DMS79 (cell line): ENCODE results near the gene KRT72.
A peak's percentile ranks its signal among the peaks of the same experiment; 100 is the strongest.

Source experiments
- DNase-seq: peaks from one replicate; lab custom pipeline; 2025; lab: John Stamatoyannopoulos, UW

KRT72 gene

DNA sequence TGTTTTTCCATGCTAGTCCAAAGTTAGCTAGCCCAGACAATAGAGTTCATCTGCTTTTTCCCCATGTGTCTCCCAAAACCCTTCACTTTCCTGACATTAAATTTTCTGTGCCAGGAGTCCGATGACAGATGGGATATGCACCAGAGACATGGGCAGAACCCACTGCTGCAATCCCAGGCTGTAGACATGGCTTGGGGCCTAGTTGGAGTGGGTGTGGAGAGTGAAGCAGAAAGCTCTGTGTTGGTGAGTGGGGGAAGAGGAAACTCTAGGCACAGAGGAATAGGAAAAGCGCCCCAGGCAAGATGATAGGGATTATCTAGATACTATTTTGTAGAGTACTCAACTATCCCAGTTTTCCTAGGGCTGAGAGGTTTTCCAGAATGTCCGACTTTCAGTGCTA, 22.8 kb downstream of the KRT72 start:
- no peak for DNase-seq

DNA sequence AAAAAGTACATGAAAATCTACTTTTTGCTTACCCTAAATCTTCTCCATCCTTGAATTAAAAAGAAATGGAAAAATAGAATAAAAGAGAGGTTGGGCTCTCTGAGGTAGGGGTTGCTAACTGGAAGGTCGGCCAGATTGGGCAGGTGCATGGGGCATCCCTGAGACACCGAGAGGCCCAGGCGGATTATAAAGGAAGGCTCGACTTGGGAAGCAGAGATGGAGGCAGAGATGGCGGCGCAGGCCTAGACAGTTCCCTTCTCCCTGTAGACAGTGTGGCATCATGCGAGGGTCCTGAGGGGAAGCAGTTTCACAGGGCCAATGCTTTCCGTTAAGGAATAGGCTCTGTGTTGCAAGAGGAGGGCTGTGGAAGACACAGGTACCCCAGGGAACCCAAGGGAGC, 23.9 kb downstream of the KRT72 start:
- no peak for DNase-seq

DNA sequence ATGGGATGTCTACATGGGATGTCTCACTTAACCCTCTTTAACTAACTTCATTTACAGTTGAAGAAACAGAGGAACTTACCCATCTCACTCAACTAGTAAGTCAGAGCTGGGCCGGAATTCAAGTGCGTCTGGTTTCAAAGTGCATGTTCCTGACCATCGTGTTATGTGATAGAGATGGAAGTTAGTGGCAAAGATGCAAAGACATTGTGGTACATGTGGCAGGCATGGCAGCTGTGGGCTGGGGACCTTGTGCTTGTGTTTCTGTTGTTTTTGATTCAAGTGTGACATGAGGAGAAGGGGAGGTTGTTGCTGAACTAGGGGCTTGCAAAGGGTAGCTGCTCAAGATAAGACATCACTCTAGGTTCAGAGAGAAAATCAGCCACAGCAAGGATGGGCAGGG, 25.3 kb downstream of the KRT72 start:
- no peak for DNase-seq

DNA sequence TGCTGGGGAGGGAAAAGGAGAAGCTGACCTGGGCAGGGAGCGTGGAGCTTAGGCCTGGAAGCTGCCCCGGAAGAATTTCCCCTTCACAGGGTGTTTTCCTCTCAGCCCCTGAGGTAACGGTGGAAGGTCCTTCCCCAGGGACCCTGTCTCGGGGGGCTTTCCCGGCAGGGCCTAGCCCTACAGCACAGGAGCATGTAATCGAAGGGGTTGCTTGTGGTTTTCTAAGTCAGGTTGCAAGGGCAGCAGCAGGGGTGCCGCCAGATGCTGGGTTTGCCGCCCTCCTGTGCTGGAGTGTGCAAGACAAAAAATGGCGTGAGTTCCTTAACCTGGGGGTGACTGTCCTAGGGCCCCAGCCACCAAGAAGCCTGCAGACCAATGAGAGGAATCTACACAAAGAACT, 26.0 kb downstream of the KRT72 start:
- DNase-seq, result no peak

DNA sequence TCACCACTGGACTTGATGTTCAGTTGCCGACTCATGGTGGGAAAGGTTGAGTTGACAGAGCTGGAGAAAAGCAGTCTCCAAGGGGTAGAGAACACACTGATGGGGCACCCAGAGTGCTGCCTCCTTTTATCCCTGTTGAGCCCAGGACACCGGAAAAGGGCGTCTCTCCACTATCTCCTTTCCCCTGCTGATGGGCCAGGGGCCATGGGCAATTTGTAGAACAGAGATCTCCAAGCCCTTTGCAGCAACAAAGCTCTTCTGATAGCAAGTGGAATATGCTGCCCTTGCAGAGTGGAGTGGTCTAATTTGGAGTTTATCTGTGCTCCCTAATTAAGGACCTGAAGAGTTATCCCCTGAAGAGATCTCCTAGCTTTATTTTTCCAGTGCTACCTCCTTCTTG, 27.5 kb downstream of the KRT72 start, which contains the start of gene KRT74:
KRT74 (minus strand) TSS at position 101 of the 400 bp plus-strand sequence; CDS start at position 35, 66 bp downstream.
- no peak for DNase-seq

DNA sequence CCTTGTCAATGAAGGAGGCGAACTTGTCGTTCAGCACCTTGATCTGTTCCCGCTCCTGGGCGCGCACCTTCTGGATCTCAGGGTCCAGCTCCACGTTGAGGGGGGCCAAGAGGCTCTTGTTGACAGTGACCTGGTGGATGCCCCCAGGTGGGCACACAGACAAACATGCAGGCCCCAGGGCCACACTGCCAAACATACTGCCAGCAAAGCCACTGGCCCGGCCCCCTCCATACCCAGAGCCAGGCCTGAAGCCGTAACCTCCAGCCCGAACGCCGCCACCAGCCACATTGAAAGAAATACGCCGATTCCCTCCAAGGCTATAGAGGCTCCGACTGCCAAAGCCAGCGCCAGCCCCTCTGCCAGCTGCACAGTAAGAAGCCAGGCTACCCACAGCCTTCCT, 28.0 kb downstream of the KRT72 start:
- DNase-seq, result no peak

DNA sequence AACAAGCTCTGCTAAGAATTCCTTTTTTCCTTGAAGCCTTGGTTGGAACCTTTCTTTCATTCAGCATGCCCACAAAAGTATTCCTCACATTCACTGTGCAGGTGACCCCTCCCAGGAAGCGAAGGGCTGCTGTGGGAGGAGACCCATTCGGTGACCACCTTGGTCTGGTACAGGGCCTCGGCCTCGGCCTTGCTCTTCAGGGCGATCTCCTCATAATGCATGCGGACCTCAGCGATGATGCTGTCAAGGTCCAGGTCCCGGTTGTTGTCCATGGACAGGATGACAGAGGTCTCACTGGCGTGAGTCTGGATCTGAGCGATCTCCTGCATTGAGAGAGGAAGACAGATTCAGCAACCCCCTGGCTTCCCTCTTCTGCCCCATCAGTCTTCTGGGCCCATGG, 30.8 kb downstream of the KRT72 start:
- DNase-seq, result no peak

DNA sequence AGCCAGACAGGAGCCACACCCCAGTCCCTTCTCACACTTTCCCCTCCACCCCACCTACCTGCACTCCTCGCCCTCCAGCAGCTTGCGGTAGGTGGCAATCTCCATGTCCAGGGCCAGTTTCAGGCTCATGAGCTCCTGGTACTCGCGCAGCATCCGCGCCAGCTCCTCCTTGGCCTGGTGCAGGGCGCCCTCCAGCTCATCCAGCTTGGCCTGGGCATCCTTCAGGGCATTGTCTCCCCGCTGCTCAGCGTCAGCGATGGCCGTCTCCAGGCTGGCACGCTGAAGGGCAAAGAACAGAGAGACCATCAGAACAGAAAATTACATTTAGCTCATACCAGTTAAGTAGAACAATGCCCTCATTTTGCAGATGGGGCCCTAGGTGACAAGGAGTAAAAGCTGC, 33.2 kb downstream of the KRT72 start:
- DNase-seq, result no peak

DNA sequence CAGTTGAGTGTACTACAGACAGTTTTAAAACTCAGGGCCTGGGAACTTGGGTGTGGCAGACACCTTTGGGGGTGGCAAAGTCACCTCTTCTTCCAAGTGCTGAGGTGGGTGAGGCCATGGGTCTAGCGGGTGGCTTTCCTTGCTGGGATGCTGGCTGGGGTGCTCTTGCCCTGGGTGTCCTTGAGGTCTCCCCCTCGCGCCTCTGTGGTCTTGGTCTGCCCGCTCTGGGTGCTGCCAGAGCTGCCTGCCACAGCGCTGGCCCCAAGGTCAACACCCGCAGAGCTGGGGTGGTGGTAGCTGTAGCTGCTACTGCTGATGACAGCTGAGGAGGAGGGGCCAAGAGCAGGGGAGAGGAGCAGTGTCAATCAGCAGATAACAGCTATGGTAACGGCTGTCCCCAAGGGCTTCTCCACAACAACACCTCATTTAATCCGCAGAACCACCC, 34.4 kb downstream of the KRT72 start:
- DNase-seq, result no peak

DNA sequence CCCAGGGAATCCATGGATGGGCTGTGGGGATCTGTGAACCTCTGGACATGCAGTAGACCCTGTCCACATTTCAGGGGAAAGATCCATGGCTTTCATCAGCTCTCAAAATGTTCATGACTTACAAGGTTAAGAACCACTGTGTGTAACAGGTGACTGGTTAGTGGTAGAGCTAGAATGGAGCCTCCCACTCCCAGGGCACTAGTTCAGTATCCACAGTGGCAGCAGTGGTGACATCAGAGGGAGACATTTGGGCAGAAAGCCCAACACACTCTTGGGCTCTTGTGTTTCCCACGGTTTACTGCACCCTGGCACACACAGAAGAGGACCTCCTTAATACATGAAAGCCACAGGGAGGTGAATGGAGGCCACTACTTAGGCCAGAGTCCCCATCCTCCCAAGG, 36.7 kb downstream of the KRT72 start:
- DNase-seq, result peak; percentile 21

DNA sequence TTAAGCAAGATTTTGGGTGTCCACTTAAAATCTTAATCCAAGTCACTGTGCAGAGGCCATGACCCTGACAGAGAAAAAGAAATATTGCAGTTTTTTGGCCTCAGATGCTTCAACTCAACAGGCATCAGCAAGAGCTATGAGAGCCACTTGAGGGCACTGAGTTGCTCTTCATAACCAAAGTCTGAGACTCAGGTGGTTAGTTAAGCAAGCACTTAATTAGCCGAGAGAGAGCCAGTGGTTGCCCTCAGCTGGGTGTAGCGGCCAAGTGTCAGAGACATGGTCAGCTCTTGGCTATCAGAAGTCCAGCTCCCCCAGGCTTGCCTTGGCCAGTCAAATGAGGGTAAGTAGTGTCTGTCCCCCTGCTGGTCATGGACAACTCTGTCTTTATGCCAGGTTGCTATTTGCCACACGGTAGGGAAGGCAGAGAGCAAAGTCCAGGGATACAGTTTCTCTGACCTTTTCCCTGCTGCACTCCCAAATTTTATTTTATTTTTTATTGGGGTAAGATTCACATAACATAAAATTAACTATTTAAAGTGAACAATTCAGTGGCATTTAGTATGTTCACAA, 39.3 kb downstream of the KRT72 start:
- peak; percentile 58 for DNase-seq

DNA sequence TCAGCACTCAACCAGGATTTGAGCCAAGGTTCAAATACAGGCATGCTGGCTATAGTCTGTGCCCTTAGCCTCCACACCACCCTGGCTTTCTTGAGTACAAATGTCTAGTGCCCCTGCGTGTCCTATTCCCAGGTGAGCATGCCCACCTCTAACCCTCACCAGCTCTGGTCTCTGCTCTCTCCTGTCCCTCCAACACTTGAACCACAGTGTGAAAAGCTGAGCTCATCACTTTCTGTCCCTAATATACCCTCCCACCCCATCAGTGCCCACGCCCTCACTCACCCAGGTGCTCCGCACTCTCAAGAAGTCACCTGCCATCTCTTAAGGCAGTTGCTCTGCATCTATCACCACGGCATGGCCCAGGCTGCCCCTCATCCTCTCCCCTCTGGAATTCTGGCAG, 41.3 kb downstream of the KRT72 start:
- no peak for DNase-seq

DNA sequence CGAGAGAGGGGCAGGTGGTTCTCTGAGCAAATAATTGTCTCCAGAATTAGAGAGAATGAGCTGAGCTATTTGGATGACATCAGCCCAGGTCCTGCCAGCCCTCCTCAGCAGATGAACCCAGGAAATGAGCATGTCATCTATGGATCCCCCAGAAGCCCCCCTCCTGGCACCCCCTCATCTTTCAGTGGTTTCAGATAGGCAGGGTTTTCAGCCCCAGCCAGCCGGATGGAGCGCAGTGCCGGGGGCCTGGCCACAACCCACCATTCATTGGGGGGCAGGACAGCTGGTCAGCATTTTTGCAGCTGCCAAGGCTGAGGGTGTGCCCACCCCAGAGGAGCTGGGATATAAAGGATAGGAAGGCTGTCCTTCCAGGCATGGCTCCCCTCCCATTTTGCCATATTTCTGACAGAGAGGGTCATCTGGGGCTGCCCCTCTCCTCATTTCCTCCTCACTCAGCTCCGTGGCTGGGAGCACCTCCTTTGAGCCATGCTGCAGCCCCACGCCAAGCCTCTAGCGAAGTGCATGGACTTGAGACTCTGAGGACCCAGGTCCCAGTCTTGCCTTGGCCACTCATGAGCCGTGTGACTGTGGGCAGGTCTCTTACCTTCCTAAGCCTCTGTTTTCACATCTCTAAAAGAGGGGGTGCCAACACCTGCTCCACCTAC, 42.4 kb downstream of the KRT72 start:
- DNase-seq, result no peak

DNA sequence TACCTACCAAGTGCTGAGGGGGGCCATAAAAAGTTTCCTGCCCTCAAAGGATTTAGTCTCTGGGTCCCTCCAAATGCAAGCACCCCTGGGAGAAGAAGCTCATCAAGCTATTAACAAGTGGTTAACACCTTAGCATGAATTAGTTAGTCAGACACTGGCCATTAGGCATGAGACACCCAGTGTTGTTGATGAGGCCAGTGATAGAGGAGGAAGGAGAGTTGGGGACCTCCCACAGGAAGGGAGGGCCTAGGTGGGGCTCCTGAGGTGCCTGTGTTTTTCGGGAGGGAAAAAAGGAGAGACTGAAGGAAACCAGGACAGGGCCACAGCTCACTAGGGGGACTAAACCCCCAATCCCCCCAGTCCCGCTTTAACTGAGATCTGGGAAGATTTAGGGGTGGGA, 43.8 kb downstream of the KRT72 start:
- no peak for DNase-seq

DNA sequence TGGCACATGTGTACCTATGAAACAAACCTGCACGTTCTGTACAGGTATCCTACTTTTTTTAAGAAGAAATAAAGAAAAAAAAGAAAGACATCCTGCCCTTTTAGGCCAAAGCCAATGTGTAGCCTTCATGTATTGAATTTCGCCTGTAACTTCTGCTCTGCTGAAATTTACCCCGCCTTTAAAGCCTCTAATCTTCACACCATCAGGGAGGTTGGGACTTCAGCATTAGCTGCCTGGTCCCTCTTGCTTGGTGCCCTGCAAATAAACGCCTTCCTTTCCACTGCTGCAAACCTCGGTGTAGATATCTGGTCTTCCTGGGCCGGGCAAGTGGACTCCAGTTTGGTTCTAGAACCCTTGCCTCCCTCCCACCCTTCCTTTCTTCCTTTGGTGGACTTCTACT, 45.7 kb downstream of the KRT72 start:
- DNase-seq, result no peak

DNA sequence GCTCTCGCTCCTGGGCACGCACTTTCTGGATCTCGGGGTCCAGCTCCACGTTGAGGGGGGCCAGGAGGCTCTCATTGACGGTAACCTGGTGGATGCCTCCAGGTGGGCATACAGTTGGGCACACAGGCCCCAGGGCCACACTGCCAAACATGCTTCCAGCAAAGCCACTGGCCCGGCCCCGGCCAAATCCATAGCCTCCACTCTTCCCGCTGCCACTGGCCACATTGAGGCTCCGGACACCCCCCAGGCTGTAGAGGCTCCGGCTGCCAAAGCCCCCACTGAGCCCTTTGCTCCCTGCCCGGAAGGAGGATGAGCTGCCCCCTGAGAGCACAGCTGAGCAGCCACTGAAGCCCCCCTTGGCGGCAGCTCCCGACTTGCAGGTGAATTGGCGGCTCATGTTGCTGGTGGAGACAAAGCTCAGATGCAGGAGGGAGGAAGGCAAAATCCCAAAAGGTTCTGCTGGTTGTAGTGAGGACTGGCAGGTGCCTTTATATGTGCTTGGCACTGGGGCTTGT, 48.5 kb downstream of the KRT72 start, which contains the start of gene KRT71:
KRT71 (minus strand) TSS at position 465 of the 515 bp plus-strand sequence; CDS start at position 397, 68 bp downstream.
- DNase-seq, result no peak

DNA sequence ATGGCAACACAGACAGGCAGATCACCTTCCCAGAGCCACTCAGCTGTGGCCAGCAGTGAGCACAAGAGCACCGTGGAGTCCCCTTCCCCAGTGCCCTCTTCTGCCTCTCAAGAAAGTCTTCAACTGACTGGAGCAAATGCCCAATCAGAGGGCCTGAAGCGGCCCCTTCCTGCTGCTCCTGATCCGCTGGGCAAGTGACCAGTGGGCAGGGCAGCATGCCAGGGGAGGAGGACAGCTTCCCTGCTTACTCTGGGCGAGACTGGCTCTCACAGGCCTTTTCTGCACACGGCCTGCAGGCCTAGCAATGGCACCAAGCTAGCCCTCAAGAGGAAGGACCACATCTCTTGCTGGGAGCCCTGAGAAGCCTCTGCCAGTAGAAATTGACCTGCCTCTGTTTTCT, 49.2 kb downstream of the KRT72 start:
- no peak for DNase-seq

DNA sequence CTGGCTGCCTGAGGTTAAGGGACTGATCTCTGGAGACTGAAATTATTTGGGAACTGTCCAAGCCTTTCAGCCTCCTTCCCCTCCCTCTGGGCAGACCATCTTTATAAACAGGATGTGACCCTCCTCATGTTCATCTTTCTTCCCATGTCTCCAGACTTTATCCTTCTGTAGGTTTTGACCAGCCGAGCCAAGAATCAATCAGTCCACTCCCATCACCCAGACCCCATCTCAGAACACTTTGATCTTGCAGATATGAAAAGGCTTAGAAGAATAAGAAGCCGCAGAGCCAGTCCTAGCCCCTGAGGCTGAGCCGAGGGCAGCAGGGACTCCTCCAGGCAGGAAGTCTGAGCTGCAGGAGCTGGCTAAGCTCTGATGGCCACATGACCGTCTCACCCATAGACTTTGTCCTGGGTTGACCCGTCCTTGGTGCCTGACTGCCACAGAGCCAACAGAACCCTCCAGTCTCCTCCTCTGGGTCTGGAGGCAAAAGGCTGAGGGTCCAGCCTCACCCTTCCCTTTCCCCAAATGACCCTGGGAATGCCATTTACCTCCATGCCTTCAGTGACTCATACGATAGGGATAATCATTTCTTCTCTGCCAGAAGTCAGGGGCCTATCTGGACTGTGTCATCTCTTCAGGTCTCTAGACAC, 49.9 kb downstream of the KRT72 start:
- DNase-seq, result no peak

DNA sequence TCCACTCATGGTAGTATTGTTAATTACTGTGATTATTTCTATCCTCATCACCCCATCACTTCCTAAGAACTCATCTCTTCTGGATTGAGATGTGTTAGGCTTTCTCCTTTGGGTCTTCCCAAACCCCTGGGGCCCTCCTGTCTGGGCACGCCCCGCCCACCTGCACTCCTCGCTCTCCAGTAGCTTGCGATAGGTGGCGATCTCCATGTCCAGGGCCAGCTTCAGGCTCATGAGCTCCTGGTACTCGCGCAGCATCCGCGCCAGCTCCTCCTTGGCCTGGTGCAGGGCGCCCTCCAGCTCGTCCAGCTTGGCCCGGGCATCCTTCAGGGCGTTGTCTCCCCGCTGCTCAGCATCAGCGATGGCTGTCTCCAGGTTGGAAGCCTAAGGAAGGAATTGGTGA, 55.1 kb downstream of the KRT72 start:
- no peak for DNase-seq

DNA sequence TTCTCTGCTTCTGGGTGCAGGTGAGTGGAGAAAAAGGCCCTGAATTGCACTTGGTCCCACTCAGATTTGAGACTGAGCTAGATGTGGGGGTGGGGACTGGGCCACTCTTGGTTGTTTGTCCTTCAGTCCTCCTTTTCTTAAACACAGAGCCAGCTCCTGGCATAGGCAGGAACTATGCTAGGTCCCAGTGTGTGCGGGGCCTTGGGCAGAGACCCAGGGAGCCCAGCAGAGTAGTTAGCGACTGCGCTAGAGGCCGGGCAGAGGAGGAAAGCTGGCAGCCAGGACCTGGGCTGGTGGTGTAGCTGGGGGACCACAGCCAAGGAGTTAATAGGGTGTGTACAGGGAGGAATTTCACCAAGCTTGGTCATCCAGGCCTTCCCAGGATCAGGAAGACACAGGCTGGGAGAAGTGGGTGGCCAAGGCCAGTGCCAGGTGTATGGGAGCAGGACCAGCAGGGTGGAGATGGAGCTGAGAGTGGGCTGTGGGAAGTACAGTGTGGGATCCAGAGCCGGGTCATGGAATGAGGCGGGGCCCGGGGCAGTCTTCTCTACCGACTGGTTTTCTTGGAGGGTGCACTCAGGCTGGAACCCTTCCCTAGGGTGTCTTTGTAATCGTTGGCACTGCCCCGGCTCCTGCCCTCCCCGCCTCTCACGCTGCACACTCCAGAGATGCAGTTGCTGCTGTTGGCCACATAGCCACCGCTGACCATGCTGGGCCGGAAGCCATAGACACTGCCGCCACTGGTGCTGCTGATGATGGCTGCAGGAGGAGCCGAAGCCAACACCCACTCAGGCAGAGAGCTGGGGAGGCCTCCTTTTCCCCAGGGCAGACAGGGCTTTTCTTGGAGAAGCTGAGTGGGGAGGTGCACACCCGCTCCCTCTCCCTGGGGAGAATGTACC, 57.0 kb downstream of the KRT72 start:
- DNase-seq, result no peak

DNA sequence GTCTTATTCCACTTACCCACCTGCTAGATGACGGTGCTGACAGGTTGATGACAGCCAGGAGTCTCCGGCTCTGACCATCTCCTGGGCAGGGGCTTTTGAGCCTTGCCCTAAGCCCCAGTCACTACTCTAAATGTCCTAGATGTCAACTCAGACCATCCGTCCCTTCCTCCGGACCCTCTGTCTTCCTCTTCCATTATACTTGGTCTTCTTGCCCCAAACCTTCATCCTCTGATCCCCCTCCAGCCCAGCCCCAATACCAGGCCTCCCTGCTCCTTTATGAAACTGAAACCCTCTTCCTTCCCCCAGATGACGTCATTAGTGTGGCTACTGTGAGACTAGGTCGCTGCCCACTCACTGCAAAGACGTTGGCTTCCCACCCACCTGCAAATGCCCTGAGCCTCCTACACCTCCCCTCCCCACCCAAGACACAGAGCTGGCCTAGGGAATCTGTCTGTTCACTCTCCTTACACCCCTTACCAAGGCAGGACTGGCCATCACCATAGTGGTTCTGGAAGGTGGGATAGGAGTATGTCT, 58.4 kb downstream of the KRT72 start:
- no peak for DNase-seq

DNA sequence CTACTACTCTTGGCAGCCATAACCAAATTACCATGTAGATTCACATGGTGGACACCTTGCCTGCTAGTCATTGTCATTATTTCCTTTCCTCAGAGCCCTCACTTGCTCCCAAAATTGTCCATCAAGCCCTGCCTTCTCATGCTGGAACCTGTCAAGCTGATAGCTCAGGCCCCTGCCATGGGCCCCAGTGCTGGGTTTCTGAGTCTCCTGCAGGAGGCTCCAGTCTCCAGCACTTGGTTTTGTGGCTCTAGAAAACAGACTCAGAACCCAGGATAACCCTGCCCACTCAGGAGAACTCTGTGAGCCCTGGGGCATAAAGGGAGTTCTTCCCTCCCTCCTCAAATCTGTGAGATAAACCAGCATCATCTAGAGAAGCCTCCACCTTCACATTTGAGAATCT, 59.1 kb downstream of the KRT72 start:
- DNase-seq, result no peak
